Hypothalamus (tissue), 51 donors: ENCODE data around the gene CSH1.
A peak's percentile ranks its signal among the peaks of the same experiment; 100 is the strongest.
"Not testable (repeated sequence)": the region's sequence is repeated elsewhere in the genome, so short reads cannot be mapped to it uniquely, and the experiment has no call there.

Source experiments
- DNase-seq, 51 donors: peaks; one replicate each; lab custom pipeline; 2025; lab: John Stamatoyannopoulos, UW

CSH1 gene

GRCh38 chr17:63896524-63897354 is at the start of gene CSH1:
Gene CSH1 (minus strand): TSS chr17:63896574. CDS start chr17:63896511, 63 bp downstream.
- DNase-seq = not testable (repeated sequence)

DNA sequence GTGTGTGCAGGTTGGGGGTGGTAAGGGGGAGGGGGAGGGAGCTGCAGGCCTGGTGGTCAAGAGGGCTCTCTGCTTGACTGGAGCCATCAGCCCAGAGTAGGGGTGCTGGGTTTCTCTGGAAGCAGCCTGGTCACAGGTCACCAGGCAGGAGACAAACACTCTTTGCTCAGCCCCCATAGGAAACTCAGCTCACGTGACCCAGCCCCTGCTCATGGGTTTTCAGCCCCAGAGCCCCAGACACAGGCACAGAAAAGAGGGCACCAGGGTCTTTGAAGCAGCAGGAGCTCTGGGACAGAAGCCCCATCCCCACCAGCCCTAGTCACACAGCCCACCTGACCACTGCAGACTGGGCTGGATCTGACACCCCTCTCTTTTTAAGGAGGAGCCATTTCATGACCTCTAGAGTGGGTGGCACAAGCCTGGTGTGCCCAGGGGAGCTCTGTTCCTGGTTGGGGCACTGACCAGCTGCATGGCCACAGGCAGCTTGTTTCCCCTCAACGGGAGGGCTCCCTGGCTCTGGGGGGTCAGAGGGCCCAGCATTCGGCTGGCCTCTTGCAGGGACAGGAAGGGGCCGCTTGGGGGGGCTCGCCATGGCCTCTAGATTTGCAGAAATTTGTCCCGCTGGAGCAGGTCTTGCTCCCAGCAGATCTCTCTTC is 49.5 kb upstream of the CSH1 start:
- no peak for DNase-seq

DNA sequence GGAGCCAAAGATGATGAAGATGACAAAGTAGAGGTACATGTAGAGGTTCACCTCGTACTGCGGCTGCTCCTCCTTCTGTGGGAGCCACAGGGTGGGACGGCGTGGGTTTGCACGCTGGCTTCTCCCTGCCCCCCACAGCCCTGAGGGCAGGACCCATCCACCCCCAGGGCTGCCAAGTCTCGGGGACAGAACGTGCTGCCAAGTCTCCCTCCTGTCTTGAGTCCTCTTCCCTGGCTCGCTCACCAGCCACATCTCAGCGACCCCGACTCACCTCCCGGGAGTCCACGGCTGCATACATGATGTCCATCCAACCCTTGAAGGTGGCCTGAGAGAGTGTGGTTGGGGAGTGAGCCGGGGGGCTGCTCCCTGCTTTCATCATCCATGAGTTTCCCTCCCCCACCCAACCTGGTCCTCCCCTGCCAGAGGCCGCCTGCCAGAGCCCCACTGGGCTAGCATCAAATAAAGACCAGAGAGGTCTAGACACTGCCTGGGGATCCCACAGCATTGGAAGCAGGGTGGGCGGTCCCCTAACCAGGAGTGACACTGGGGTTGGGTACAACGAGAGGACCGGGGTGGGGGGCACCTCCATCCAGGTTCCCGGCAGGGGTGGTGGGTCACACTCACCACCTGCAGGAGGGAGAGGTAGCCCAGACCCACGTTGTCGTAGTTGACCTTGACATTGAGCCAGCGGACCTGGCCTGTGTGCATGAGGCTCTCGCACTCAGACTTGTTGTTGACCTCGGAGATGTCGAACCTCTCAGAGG is 48.5 kb upstream of the CSH1 start:
- DNase-seq = no peak

- DNase-seq = no peak
These were observed 47.4 kb upstream of the CSH1 start for GRCh38 chr17:63943745-63944144.

DNA sequence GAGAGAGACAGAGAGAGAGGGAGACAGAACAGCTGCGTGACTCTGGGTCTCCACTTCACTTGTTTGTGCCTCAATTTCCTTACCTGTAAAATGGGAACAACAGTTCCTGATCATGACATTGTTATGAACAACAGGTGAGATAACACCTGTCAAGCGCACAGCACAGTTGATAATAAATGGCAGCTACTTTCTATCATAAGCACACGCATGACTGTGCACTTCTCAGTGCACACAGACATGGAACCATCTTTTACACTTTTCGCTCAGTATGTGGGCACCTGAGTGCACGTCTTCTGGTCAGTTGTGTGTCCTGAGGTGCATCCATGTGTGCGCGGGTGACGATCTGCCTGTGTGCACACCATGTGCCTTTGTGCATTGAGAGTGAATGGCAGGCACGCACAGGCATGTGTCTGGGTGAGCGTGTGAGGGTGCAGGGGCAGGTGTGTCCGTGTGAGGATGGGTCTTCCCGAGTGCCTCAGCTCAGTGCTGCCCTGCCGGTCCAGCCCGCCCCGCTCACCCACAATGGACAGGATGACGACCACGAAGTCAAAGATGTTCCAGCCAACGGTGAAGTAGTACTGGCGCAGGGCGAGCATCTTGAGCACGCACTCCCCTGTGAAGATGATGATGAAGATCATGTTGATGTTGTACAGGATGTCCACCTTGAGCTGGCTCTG is 46.1 kb upstream of the CSH1 start:
- DNase-seq = no peak

GRCh38 chr17:63941751-63942150 is 45.4 kb upstream of the CSH1 start:
- no peak for DNase-seq

- no peak for DNase-seq
These were observed 44.8 kb upstream of the CSH1 start for GRCh38 chr17:63941162-63941561.

DNA sequence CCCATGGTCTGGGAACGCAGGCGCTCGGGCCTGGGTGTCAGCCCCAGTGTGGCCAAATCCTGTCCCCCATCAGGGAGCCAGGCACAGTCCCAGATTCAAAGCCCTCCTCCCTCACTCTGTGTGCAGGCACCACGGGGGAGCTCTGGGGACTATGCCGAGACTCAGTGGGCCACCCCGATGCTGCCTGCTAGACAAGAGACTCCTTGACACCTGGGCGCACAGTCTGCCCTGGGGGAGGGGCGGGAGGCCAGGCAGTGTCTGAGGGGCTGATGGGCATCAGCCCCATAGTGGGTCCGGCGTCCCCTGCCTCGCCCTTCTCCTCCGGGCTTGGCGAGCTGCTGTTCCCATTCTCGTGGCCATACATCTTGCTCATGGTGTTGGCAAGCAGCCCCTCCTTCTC is 44.2 kb upstream of the CSH1 start:
- no peak for DNase-seq

DNA sequence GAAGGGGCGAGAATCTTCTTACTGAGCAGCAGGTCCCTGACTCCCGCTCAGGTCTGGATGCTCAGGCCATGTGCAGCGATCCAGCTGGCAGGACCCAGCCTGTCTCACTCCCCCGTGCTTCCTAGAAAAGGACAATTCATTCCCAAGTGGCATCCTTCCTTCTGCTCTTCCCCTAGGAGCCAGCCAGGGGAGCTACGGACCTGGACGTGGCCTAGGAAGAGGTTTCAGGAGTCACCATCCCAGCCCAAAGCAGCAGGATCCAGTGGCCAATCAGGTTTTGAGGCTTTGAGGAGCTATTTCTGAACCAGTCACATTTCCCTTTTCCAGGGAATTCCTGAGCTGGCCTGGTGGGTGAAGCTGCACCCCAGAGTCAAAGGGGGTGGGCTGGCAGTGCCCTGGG is 43.5 kb upstream of the CSH1 start:
- DNase-seq = no peak

DNA sequence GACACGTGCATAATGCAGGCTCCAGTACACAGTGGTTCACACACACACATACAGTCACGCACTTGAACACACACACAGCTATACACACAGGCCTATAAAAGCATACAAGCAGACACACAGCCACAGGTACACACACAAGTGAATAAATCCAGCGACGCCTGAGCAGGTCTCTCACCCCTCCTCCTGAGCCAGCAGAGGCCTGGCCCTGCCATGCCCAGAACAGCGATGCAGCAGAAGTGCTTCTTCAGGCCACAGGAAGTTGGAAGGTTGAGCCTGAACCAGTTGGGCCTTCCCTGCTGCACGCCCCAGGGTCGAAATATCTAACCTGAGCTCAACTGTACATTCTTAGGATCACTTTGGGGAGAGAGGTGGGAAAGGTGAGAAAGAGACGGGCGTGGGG is 43.0 kb upstream of the CSH1 start:
- DNase-seq = no peak

DNA sequence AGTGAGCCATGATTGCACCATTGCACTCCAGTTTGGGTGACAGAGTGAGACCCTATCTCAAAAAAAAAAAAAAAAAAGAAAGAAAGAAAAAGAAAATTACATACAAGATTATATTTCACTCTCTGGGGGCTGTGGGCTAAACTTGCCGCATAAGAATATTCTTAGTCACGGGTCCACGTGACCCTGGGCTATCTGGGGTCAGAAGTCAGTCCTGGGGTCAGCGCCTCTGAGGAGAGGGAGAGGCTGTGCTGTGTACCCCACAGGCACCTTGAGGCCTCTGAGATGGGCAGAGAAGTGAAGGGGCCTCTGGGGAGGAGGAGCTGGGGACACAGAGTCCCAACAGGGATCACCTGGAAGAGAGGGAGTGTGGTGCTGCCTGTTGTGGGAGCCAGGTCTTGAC is 41.5 kb upstream of the CSH1 start:
- no peak for DNase-seq

DNA sequence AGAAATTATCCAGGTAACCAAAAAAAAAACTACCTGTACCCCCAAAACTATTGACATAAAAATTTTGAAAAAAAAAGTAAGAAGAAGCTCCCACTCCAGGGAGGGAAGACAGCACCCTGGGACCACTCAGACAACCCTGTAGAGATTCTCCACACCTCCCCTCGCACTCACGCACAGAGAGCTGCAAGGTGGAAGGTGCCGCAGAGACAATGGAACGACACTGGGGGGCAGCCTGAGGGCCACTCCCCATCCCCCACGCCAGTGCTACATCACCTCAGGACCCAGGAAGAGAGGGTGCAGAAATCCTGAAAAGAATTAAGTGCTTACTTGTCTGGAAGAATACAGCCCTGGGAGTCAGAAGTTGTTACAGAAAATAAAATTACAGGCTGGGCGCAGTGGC is 40.9 kb upstream of the CSH1 start:
- DNase-seq = no peak

DNA sequence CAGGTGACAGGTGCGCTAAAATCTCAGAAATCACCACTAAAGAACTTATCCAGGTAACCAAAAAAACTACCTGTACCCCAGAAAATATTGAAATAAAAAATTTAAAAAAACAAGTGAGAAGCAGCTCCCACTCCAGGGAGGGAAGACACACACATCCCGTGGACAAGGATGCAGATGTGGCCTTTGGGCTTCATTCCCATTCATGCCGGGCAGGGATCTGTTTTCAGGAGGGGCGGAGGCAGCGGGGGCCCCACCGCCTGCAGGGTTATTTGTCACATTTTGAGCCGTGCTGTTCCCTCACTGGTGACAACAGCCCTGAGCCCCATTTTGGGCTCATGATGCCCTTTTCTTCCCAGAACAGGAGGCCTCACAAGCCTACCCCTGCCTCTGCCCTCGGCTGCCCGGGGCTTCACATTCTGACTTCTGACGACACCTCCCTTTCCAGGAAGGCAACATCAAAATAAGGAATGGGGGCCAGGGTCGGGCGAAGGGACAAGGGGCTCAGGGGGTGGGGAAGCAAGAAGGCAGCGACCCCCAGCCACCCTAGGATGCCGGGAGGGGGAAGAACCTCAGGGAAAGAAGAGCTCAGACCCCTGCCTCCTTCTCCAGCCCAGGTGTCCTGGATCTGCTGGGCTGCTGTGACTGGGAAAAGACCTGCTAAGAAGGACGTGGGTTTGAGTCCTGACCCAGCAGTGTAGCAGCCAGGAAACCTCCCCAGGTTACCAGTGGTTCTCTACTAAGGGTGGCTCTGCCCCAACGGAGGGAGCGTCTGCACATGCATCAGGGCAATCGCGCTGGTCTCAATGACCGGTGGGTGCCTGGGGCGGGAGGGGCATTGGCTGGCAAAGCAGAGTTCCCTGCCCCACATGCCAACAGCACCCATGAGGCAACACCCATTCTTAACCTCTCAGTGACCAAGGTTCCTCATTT is 38.1 kb upstream of the CSH1 start:
- no peak for DNase-seq

GRCh38 chr17:63933598-63933997 is 37.2 kb upstream of the CSH1 start:
- DNase-seq = no peak

- no peak for DNase-seq
These were observed 36.3 kb upstream of the CSH1 start for GRCh38 chr17:63932721-63933120.

- DNase-seq = no peak
These were observed 35.7 kb upstream of the CSH1 start, which contains the start of gene CD79B for GRCh38 chr17:63931981-63932561. Gene CD79B (minus strand): TSS chr17:63932331. CDS start chr17:63932261, 70 bp downstream.

- DNase-seq = peak in 2 of 51 donors; percentile 7 to 19
These were observed 34.7 kb upstream of the CSH1 start for GRCh38 chr17:63930951-63931575.

DNA sequence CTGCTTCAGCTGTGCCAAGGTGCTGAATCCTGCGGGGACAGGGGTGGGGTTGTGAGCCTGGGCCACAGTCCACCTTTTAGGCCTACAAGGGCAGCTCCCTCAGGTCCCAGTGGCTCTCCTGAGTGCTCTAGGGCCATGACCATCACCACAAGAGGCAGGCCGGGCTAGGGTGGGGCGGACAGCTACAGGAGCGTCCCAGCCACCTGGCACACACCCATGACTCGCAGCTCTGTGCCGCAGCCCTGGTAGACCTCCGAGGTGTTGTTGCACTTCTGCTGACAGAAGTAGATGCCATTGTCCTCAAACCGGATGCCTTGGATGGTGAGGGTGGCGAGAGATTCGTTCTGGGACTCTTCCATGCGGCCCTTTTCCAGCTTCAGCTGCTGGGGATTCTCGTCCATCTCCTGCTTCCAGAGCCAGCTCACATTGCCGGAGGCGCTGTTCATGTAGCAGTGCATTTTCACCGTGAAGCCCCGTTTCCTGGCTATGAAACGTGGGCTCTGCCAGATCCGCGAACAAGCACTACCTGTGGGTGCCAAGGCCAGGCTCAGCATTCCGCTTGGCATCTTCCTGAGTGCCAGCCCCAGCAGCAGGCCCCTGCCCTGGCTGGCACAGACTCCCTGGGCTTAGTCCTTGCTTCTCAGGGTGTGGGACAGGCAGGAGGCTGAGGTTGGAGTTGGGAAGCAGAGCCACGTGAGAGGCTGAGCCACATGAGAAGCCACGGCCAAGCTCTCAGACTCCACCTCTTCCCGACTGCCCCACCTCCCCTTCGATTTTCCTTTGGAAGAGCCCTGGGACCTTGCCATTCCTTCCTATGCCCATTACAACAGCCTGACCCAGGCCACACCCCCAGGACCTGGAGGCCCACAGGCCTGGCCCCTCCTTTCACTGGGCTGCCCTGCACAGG is 33.7 kb upstream of the CSH1 start:
- peak in 1 of 51 donors; percentile 14 for DNase-seq
